ENCODE results near the gene CDH15. TPM values are rescaled to one million over a fixed set of nuclear protein-coding genes. Genes with fewer than 3 reads are reported as not detected.

Gene CDH15
- total RNA-seq, 1 experiment from 2014 or later, result 0.46 TPM

- H3K9me3 Mint-ChIP-seq, result no peaks in the 10 kb centered on the region
- H3K27me3 Mint-ChIP-seq (ENCODE audit: low read depth), result peaks cover 2% of the 10 kb centered on the region; the same call in 1 of the 2 replicates
- no peak for DNase-seq (ENCODE audit: low spot score)
- ChIA-PET POLR2A (no interaction called here), CTCF (no interaction called here)
- TF ChIP-seq ZNF396 (CRISPR knock-in tag; IDR thresholded peaks at IDR 0.05; ENCODE audit: borderline replicate concordance), result no peak
- TF ChIP-seq TP53 (CRISPR knock-in tag; IDR thresholded peaks at IDR 0.05), result no peak
- TF ChIP-seq MXD4 (CRISPR knock-in tag; IDR thresholded peaks at IDR 0.05; ENCODE audit: borderline replicate concordance), result no peak
- no peak for TF ChIP-seq NR2C2 (CRISPR knock-in tag; IDR thresholded peaks at IDR 0.05)
- no peak for TF ChIP-seq ERG (CRISPR knock-in tag; IDR thresholded peaks at IDR 0.05)
- TF ChIP-seq ZNF232 (CRISPR knock-in tag; IDR thresholded peaks at IDR 0.05), result no peak
- TF ChIP-seq FOXJ3 (CRISPR knock-in tag; IDR thresholded peaks at IDR 0.05; ENCODE audit: borderline replicate concordance), result no peak
- TF ChIP-seq FOXP4 (CRISPR knock-in tag; IDR thresholded peaks at IDR 0.05), result no peak
- no peak for TF ChIP-seq ATF6 (CRISPR knock-in tag; IDR thresholded peaks at IDR 0.05)
- no peak for TF ChIP-seq FOXP1 (CRISPR knock-in tag; IDR thresholded peaks at IDR 0.05; ENCODE audit: borderline replicate concordance)
- no peak for TF ChIP-seq E2F5 (CRISPR knock-in tag; IDR thresholded peaks at IDR 0.05)
- no peak for TF ChIP-seq PREB (CRISPR knock-in tag; IDR thresholded peaks at IDR 0.05; ENCODE audit: borderline replicate concordance)
- no peak for TF ChIP-seq MLX (CRISPR knock-in tag; IDR thresholded peaks at IDR 0.05)
- TF ChIP-seq OVOL2 (CRISPR knock-in tag; IDR thresholded peaks at IDR 0.05; ENCODE audit: borderline replicate concordance), result no peak
- H3K4me1 Mint-ChIP-seq, result 0 out of 2 replicates have a peak, but pooled peaks cover 4% of the 10 kb centered on the region
- H3K27ac Mint-ChIP-seq, result no peak overlapping the region
- no peaks in the 10 kb centered on the region for H3K36me3 Mint-ChIP-seq
- ATAC-seq, result no peak
- H3K4me3 Mint-ChIP-seq, result no peak overlapping the region
Observed at GRCh38 chr16:89178453-89179147, 7.1 kb downstream of the CDH15 start.

GRCh38 chr16:89179148-89179484, 7.6 kb downstream of the CDH15 start:
- no peak for ATAC-seq
- no peak overlapping the region for H3K27ac Mint-ChIP-seq
- CTCF ChIA-PET, result no interaction called here
- TF ChIP-seq NFYB (CRISPR knock-in tag; conservative IDR thresholded peaks at IDR 0.05; ENCODE audit: low read depth) (no peak), E2F4 (CRISPR knock-in tag; IDR thresholded peaks at IDR 0.05; ENCODE audit: borderline replicate concordance, low read depth) (no peak), ZBTB21 (CRISPR knock-in tag; IDR thresholded peaks at IDR 0.05; ENCODE audit: borderline replicate concordance) (no peak), ZMAT4 (CRISPR knock-in tag; IDR thresholded peaks at IDR 0.05) (no peak), ELF4 (CRISPR knock-in tag; IDR thresholded peaks at IDR 0.05; ENCODE audit: low read depth) (no peak), ARID4B (CRISPR knock-in tag; IDR thresholded peaks at IDR 0.05; ENCODE audit: borderline replicate concordance) (no peak)

More at GRCh38 chr16:89179148-89179484, 7.6 kb downstream of the CDH15 start:
- H3K27me3 Mint-ChIP-seq (ENCODE audit: low read depth), result peaks cover 2% of the 10 kb centered on the region; the same call in 1 of the 2 replicates
- DNase-seq (ENCODE audit: low spot score), result no peak
- no peaks in the 10 kb centered on the region for H3K36me3 Mint-ChIP-seq
- POLR2A ChIA-PET, result no interaction called here
- H3K9me3 Mint-ChIP-seq, result no peaks in the 10 kb centered on the region
- 0 out of 2 replicates have a peak, but pooled peaks cover 3% of the 10 kb centered on the region for H3K4me1 Mint-ChIP-seq
- no peak overlapping the region for H3K4me3 Mint-ChIP-seq

Measured in WTC11 (cell line).